Activated CD8-positive, alpha-beta memory T cell treated with anti-CD3 and anti-CD28 coated beads, Interleukin-2, amount 10 ng/mL, durations not matched to agents 7 days and 5 days (primary cell): ENCODE results near the gene CTBP1. TPM values are rescaled to one million over a fixed set of nuclear protein-coding genes. Genes with fewer than 3 reads are reported as not detected.
"Not testable (repeated sequence)": the region's sequence is repeated elsewhere in the genome, so short reads cannot be mapped to it uniquely, and the experiment has no call there.

Experiments used
- ATAC-seq: fragments of 150-1000 bp; cut with Tn5 transposase; one replicate; pipeline ENCODE4 v1.10.0; 2021; ENCODE audit warnings: moderate library complexity
- CTCF ChIA-PET: fragments of 350-600 bp; sonication (Branson Sonifier 250); formaldehyde crosslinking; loops from one replicate; lab custom pipeline; 2021; ENCODE audit warnings: antibody characterized with exemption; lab: Charles Lee
- DNase-seq: peaks from one replicate; pipeline ENCODE4 v3.0.0-alpha.2; 2020
- H3K27ac Mint-ChIP-seq: one replicate; pipeline ENCODE4 v1.8.0; 2021; ENCODE audit warnings: mild to moderate bottlenecking, mixed read lengths
- H3K27me3 Mint-ChIP-seq: one replicate; pipeline ENCODE4 v1.8.0; 2021; ENCODE audit warnings: mixed read lengths
- H3K36me3 Mint-ChIP-seq: one replicate; pipeline ENCODE4 v1.8.0; 2021; ENCODE audit warnings: mild to moderate bottlenecking, mixed read lengths
- H3K4me1 Mint-ChIP-seq: one replicate; pipeline ENCODE4 v1.8.0; 2021; ENCODE audit warnings: mixed read lengths
- H3K4me3 Mint-ChIP-seq: one replicate; pipeline ENCODE4 v1.8.0; 2021; ENCODE audit warnings: mild to moderate bottlenecking, moderate library complexity, mixed read lengths
- H3K9me3 Mint-ChIP-seq: one replicate; pipeline ENCODE4 v1.8.0; 2022; ENCODE audit warnings: low read depth, mixed read lengths
- total RNA-seq, 2 experiments: library from RNA; stranded (reverse); gene quantifications; one replicate each; pipeline ENCODE4 v1.2.3, GENCODE V29; 2021

The CTBP1 gene
- total RNA-seq, 2 experiments from 2014 or later = 193 to 250 TPM

GRCh38 chr4:1236836-1237235 lies 12.1 kb downstream of the CTBP1 start:
- peaks cover 26% of the 10 kb centered on the region for H3K36me3 Mint-ChIP-seq
- not testable (repeated sequence) for H3K4me1 Mint-ChIP-seq, H3K27ac Mint-ChIP-seq, H3K9me3 Mint-ChIP-seq, H3K27me3 Mint-ChIP-seq, DNase-seq, H3K4me3 Mint-ChIP-seq, ATAC-seq
- CTCF ChIA-PET = interaction anchor here (1.2 kb wide), 1 partner anchor 31 kb away, joined by 3 read pairs; no protein-coding TSS in a partner anchor

- Mint-ChIP-seq H3K4me3 (no peak overlapping the region), H3K27ac (no peak overlapping the region), H3K4me1 (peaks cover 2% of the 10 kb centered on the region), H3K27me3 (no peaks in the 10 kb centered on the region), H3K36me3 (peaks cover 28% of the 10 kb centered on the region), H3K9me3 (no peaks in the 10 kb centered on the region)
- DNase-seq (no peak), ATAC-seq (no peak)
- CTCF ChIA-PET = interaction anchor here (1.2 kb wide), 1 partner anchor 32 kb away, joined by 3 read pairs; no protein-coding TSS in a partner anchor
Observed at GRCh38 chr4:1236103-1236641, 12.8 kb downstream of the CTBP1 start.

GRCh38 chr4:1235381-1236102 lies 13.4 kb downstream of the CTBP1 start:
- H3K27ac Mint-ChIP-seq = no peak overlapping the region
- peaks cover 28% of the 10 kb centered on the region for H3K36me3 Mint-ChIP-seq
- CTCF ChIA-PET = interaction anchor here (1.2 to 1.6 kb wide), 2 partner anchors 32 to 33 kb away, joined by 3 to 8 read pairs; no protein-coding TSS in a partner anchor
- DNase-seq = no peak
- no peaks in the 10 kb centered on the region for H3K27me3 Mint-ChIP-seq
- H3K9me3 Mint-ChIP-seq = no peaks in the 10 kb centered on the region
- H3K4me3 Mint-ChIP-seq = no peak overlapping the region
- ATAC-seq = no peak
- peaks cover 2% of the 10 kb centered on the region for H3K4me1 Mint-ChIP-seq

- Mint-ChIP-seq H3K4me1 (peaks cover 2% of the 10 kb centered on the region), H3K36me3 (peaks cover 31% of the 10 kb centered on the region), H3K9me3 (no peaks in the 10 kb centered on the region), H3K4me3 (no peak overlapping the region), H3K27me3 (no peaks in the 10 kb centered on the region), H3K27ac (no peak overlapping the region)
- DNase-seq = no peak
- no peak for ATAC-seq
- CTCF ChIA-PET = interaction anchor here (1.3 to 1.9 kb wide), 3 partner anchors 12 to 32 kb away, joined by 4 to 8 read pairs (median 4); no protein-coding TSS in a partner anchor
Observed at GRCh38 chr4:1234811-1235292, 14.1 kb downstream of the CTBP1 start.

DNA sequence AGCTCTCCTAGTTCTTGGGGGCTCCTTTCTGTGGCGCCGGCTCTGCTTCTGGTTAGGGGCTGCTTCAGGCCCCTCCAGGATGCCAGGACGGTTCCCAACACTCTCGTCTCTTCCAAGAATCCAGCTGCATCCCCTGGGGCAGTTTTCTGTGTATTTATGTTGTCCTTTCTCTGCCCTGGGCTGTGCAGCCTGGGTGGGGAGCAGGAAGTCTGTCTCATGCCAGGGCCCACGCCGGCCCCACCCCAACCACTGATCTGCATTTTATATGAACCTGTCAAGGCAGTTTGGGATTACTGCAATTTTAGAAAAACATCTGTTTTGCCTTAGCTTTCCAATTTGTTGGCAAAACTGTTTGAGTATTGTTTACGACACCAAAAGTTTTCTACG lies 14.6 kb downstream of the CTBP1 start:
- Mint-ChIP-seq H3K27ac (no peak overlapping the region), H3K36me3 (peaks cover 31% of the 10 kb centered on the region), H3K9me3 (no peaks in the 10 kb centered on the region), H3K4me3 (no peak overlapping the region), H3K27me3 (no peaks in the 10 kb centered on the region), H3K4me1 (peaks cover 2% of the 10 kb centered on the region)
- ATAC-seq (no peak), DNase-seq (no peak)
- CTCF ChIA-PET = interaction anchor here (1.0 to 1.9 kb wide), 4 partner anchors 13 to 67 kb away, joined by 3 to 8 read pairs (median 4); no protein-coding TSS in a partner anchor

GRCh38 chr4:1233641-1234308 lies 15.2 kb downstream of the CTBP1 start:
- Mint-ChIP-seq H3K4me3 (no peak overlapping the region), H3K36me3 (peaks cover 32% of the 10 kb centered on the region), H3K9me3 (no peaks in the 10 kb centered on the region), H3K27ac (no peak overlapping the region), H3K27me3 (no peaks in the 10 kb centered on the region), H3K4me1 (peaks cover 2% of the 10 kb centered on the region)
- DNase-seq (no peak), ATAC-seq (no peak)
- CTCF ChIA-PET = interaction anchor here (1.0 to 1.9 kb wide), 4 partner anchors 13 to 66 kb away, joined by 3 to 8 read pairs (median 4); no protein-coding TSS in a partner anchor

DNA sequence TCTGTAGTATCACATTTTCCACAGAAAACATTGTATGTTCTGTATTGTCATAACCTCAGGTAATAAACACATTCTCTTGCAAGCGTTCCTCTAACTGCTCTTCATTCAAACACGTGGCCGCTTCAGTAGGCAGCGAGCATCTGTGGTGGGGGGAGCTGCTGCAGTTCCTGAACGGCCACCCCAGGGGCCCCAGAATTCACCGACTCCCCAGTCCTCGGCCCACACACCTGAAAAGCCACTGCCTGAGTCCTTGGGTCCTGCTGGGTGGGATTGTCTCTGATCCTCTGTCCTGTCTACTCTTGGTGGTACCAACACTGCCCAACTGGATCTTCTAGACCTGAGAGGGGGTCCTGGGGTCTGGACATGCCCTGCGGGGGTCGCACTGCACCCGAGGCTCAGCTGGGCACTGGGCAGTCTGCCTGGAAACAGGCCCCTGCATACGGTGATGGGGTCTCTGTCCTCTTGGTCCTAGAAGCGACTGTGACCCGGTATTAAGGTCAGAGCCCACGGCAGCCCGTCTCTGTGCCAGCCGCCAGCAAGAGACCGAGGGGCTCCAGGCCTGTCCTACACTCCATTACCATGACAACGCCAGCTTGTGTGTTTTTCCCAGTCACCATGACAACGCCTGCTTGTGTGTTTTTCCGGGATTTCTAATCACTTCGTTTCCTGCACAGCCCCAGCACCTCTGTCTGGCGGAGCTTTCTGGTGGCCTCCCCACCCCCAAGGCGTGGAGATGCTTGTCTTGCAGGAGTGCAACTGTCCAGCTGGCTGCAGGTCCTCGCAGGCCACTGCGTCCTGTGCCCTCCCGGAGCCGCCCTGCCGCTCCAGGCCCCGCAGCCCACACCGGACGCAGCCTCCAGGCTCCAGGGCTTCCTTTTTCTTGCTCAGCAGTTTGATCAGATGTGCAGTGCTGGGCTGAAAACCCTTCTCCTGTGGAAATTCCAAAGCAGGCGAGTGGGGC lies 16.0 kb downstream of the CTBP1 start:
- ATAC-seq = no peak
- no peak for DNase-seq
- Mint-ChIP-seq H3K4me3 (no peak overlapping the region), H3K36me3 (peaks cover 33% of the 10 kb centered on the region), H3K27me3 (no peaks in the 10 kb centered on the region), H3K4me1 (peaks cover 3% of the 10 kb centered on the region), H3K27ac (peak overlapping the region; percentile 41), H3K9me3 (no peaks in the 10 kb centered on the region)
- CTCF ChIA-PET = interaction anchor here (1.0 to 1.9 kb wide), 3 partner anchors 14 to 65 kb away, joined by 3 to 4 read pairs (median 4); no protein-coding TSS in a partner anchor

DNA sequence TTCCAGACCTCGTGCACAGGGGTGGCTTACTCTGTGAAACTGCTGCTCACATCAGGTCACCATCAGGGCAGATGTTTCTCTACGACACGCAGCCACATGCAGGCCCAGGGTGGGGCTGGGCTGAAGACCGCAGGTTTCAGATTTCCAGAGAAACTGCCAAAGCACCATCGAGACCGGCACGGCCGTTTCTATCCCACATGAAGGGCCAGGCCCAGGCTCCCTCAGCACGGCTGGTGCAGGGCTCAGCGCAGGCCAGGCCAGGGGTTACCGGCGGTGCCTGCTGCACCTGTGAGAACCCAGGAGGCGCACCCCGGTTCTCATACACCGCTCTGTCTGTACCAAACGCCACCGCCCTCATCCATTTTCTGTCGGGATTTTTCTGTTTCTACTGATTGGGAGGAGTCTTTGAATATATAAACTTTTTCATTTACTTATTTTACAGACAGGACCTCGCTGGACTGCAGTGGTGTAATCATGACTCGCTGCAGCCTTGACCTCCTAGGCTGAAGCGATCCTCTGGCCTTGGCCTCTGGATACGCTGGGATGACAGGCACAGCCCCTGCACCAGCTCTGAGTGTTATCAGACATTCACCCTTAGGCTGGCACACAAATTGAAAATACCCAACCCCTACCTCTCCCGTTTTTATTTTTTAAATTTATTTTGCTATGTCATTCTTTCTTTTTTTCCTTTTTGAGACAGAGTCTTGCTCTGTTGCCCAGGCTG lies 17.1 kb downstream of the CTBP1 start:
- no peak overlapping the region for H3K4me3 Mint-ChIP-seq
- no peaks in the 10 kb centered on the region for H3K9me3 Mint-ChIP-seq
- CTCF ChIA-PET = no interaction called here
- no peaks in the 10 kb centered on the region for H3K27me3 Mint-ChIP-seq
- no peak for DNase-seq
- peaks cover 8% of the 10 kb centered on the region for H3K4me1 Mint-ChIP-seq
- H3K27ac Mint-ChIP-seq = no peak overlapping the region
- no peak for ATAC-seq
- H3K36me3 Mint-ChIP-seq = peaks cover 44% of the 10 kb centered on the region

DNA sequence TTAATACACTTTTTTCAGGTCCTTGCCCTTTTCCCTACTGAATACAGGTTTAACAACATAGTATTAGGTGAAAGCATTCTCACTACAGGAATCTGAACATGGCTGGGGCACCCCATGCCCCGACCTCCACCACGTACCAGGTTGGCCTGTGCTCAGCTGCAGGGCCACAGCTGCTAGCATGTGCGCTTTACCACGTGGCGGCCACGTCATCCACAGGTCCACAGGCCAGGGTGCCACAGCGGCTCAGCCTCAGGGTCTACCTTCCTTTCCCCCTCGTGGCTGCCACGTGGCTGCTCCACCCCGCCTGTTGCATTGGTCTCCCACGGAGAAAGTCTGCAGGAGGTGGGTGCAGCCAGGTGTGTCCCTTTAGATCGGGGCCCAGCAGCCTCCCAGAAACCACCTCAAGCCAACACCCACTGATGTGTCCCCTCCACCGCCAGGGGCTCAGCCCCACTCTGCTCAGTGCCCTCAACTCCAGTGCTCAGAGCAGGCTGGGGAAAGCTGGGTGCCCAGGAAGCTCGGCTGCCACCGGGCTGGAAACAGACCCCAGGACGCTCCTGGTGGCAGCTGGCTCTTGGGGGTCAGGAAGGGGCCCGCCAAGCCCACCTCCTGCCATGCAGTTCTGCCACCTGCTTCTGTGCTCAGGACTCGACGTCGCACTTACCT lies 17.8 kb downstream of the CTBP1 start:
- Mint-ChIP-seq H3K4me3 (no peak overlapping the region), H3K27ac (no peak overlapping the region), H3K27me3 (no peaks in the 10 kb centered on the region), H3K36me3 (peaks cover 50% of the 10 kb centered on the region), H3K4me1 (peaks cover 8% of the 10 kb centered on the region), H3K9me3 (no peaks in the 10 kb centered on the region)
- CTCF ChIA-PET = no interaction called here
- DNase-seq (no peak), ATAC-seq (no peak)

DNA sequence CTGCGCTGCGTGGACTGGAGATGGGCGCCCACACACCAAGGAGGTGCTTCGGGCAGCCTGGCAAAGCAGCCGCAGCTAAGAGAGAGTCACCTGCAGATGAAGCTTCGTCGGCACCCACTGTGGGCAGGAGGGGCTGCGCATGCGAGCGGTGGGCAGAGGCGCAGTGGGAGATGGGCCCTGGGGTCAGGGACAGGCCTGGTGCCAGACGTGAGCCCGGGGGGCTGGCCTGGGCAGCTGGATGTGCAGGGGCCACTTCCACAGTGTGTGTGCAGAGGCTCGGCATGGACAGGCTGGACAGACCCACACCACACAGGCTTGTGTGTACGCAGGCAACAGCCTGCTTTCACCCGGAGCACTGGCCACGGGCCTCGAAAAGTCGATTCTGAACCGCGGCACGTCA lies 18.6 kb downstream of the CTBP1 start:
- Mint-ChIP-seq H3K27ac (no peak overlapping the region), H3K4me3 (no peak overlapping the region), H3K36me3 (peaks cover 52% of the 10 kb centered on the region), H3K27me3 (no peaks in the 10 kb centered on the region), H3K4me1 (peaks cover 7% of the 10 kb centered on the region), H3K9me3 (no peaks in the 10 kb centered on the region)
- DNase-seq = no peak
- CTCF ChIA-PET = no interaction called here
- no peak for ATAC-seq

- Mint-ChIP-seq H3K27ac (no peak overlapping the region), H3K4me3 (no peak overlapping the region), H3K9me3 (no peaks in the 10 kb centered on the region), H3K27me3 (no peaks in the 10 kb centered on the region), H3K4me1 (peaks cover 6% of the 10 kb centered on the region), H3K36me3 (peaks cover 58% of the 10 kb centered on the region)
- CTCF ChIA-PET = no interaction called here
- no peak for ATAC-seq
- no peak for DNase-seq
Observed at GRCh38 chr4:1229117-1229849, 19.6 kb downstream of the CTBP1 start.
